ENCODE measurements around the gene TRPM2. TPM values are rescaled to one million over a fixed set of nuclear protein-coding genes. Genes with fewer than 3 reads are reported as not detected.

The TRPM2 gene
- total RNA-seq, 4 donors from 2014 or later: 1.0 to 3.3 (median 3.1) TPM

GRCh38 chr21:44384968-44385367, 31.5 kb downstream of the TRPM2 start:
- WGBS, 2 donors (ENCODE audit: low coverage in 1 of 2): 69% methylated on average over 2 of the region's 2 CpGs
- no peak for ATAC-seq

GRCh38 chr21:44389335-44389734, 35.9 kb downstream of the TRPM2 start:
- Histone ChIP-seq H3K36me3 (no peaks in the 10 kb centered on the region), H3K27me3 (peaks cover 44% of the 10 kb centered on the region), H3K4me3 (no peak overlapping the region), H3K27ac (no peak overlapping the region), H3K9me3 (peaks cover 0 to 90% (median 5%) of the 10 kb centered on the region in 3 donors), H3K4me1 (no peaks in the 10 kb centered on the region)
- WGBS, 2 donors (ENCODE audit: low coverage in 1 of 2): 92% methylated on average over 1 of the region's 1 CpG; no CpG with 5 or more reads in 1 of the 2 donors
- ATAC-seq: no peak
- TF ChIP-seq CTCF (IDR thresholded peaks at IDR 0.05) (no peak), EP300 (IDR thresholded peaks at IDR 0.05) (no peak), POLR2A (IDR thresholded peaks at IDR 0.05) (no peak), POLR2AphosphoS5 (IDR thresholded peaks at IDR 0.05) (no peak)

More at GRCh38 chr21:44384968-44385367, 31.5 kb downstream of the TRPM2 start:
- H3K4me3 ChIP-seq: no peak overlapping the region
- H3K9me3 ChIP-seq: peaks cover 0 to 65% (median 5%) of the 10 kb centered on the region in 3 donors
- TF ChIP-seq EP300 (IDR thresholded peaks at IDR 0.05) (no peak), POLR2A (IDR thresholded peaks at IDR 0.05) (no peak), CTCF (IDR thresholded peaks at IDR 0.05) (no peak), POLR2AphosphoS5 (IDR thresholded peaks at IDR 0.05) (no peak)
- H3K27ac ChIP-seq: no peak overlapping the region
- H3K36me3 ChIP-seq: no peaks in the 10 kb centered on the region
- H3K4me1 ChIP-seq: no peaks in the 10 kb centered on the region
- peaks cover 22% of the 10 kb centered on the region for H3K27me3 ChIP-seq

- H3K4me3 ChIP-seq: no peak overlapping the region
- H3K4me1 ChIP-seq: no peaks in the 10 kb centered on the region
- H3K27me3 ChIP-seq: peaks cover 55% of the 10 kb centered on the region
- H3K27ac ChIP-seq: no peak overlapping the region
- no peaks in the 10 kb centered on the region for H3K36me3 ChIP-seq
- TF ChIP-seq EP300 (IDR thresholded peaks at IDR 0.05): no peak
- TF ChIP-seq CTCF (IDR thresholded peaks at IDR 0.05): no peak
- TF ChIP-seq POLR2A (IDR thresholded peaks at IDR 0.05): no peak
- no peak for TF ChIP-seq POLR2AphosphoS5 (IDR thresholded peaks at IDR 0.05)
- no peak for ATAC-seq
- H3K9me3 ChIP-seq: peaks cover 0 to 75% (median 4%) of the 10 kb centered on the region in 3 donors
- 98 to 100% methylated on average over 1 to 6 of the region's 8 CpGs for WGBS, 2 donors (ENCODE audit: low coverage in 1 of 2)
Measured at GRCh38 chr21:44390886-44391285, 37.5 kb downstream of the TRPM2 start.

- no peak overlapping the region for H3K4me3 ChIP-seq
- H3K27me3 ChIP-seq: peaks cover 55% of the 10 kb centered on the region
- H3K4me1 ChIP-seq: no peaks in the 10 kb centered on the region
- ATAC-seq: no peak
- peaks cover 0 to 69% (median 3%) of the 10 kb centered on the region in 3 donors for H3K9me3 ChIP-seq
- no peak for TF ChIP-seq POLR2AphosphoS5 (IDR thresholded peaks at IDR 0.05)
- TF ChIP-seq CTCF (IDR thresholded peaks at IDR 0.05): no peak
- no peak overlapping the region for H3K27ac ChIP-seq
- 39 to 43% methylated on average over 5 to 15 of the region's 34 CpGs for WGBS, 2 donors (ENCODE audit: low coverage in 1 of 2)
- no peaks in the 10 kb centered on the region for H3K36me3 ChIP-seq
Measured at GRCh38 chr21:44391345-44392091, 38.1 kb downstream of the TRPM2 start.

- Histone ChIP-seq H3K9me3 (peaks cover 0 to 62% (median 0%) of the 10 kb centered on the region in 3 donors), H3K36me3 (no peaks in the 10 kb centered on the region), H3K4me3 (no peak overlapping the region), H3K27ac (no peak overlapping the region), H3K27me3 (peaks cover 50% of the 10 kb centered on the region), H3K4me1 (no peaks in the 10 kb centered on the region)
- WGBS, 2 donors (ENCODE audit: low coverage in 1 of 2): 86% methylated on average over 6 of the region's 6 CpGs; no CpG with 5 or more reads in 1 of the 2 donors
- TF ChIP-seq CTCF (IDR thresholded peaks at IDR 0.05) (no peak), POLR2AphosphoS5 (IDR thresholded peaks at IDR 0.05) (no peak), POLR2A (IDR thresholded peaks at IDR 0.05) (no peak), EP300 (IDR thresholded peaks at IDR 0.05) (no peak)
- ATAC-seq: no peak
Measured at GRCh38 chr21:44392185-44392584, 38.8 kb downstream of the TRPM2 start.
